ENCODE data around the gene ENTPD7.
"Not testable (repeated sequence)": the region's sequence is repeated elsewhere in the genome, so short reads cannot be mapped to it uniquely, and the experiment has no call there.

Gene ENTPD7

DNA sequence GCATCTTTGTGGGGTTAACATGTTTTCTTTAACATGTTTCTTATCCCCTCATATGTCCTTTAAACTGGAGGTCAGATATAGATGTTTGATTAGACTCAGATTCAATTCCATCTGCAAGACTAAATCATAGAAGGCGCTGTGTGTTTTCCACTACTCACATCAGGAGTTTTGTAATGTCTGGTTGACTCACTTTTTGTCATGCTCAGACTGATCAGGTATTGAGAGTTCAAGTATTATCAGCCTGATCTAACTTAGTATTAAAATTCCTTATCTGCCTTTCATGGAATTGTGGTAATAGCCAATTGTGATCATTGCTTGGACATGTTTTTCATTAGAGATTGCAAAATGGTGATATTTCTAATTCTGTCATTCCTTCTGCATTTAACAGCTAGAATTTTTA, 30.2 kb downstream of the ENTPD7 start:
- DNase-seq (ENCODE audit: low read depth), result no peak

DNA sequence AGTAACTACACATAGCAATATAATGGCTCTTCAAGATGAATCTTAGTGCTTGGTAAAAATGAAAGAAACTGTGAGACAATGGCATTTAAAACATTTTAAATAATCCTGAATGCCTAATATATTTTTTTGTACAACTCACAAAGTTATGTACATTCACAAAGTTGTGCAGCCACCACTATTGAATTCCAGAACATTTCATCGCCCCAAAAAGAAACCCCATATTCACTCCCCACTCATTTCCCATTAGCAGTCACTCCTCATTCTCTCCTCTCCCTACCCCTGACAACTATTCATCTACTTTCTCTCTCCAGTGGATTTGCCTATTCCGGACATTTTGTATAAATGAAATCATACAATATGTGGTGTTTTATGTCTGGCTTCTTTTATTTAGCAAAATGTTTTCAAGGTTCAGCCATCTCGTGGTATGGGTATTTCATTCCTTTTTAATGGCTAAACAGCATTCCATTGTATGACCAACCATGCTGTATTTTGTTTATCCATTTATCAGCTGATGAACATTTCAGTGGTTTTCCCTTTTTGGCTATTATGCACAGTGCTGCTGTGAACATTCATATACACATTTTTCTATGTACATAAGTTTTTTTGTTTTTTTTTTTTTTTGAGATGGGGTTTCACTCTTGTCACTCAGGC, 34.7 kb downstream of the ENTPD7 start:
- DNase-seq (ENCODE audit: low read depth), result no peak

DNA sequence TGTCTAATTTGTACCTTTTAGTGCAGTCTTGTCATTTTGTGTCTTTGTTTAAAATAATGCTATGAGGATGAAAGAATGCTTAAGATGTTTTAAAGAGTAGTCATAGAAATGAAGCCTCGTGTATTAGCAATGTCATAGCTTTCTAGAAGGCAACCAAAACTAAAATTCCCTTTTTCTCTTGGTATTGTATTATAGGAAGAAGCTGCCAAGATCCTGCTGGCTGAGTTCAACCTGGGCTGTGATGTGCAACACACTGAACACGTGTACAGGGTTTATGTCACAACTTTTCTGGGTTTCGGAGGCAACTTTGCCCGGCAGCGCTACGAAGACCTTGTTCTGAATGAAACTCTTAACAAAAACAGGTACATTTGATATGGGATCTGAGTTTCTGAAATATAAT, 36.5 kb downstream of the ENTPD7 start:
- no peak for DNase-seq (ENCODE audit: low read depth)

DNA sequence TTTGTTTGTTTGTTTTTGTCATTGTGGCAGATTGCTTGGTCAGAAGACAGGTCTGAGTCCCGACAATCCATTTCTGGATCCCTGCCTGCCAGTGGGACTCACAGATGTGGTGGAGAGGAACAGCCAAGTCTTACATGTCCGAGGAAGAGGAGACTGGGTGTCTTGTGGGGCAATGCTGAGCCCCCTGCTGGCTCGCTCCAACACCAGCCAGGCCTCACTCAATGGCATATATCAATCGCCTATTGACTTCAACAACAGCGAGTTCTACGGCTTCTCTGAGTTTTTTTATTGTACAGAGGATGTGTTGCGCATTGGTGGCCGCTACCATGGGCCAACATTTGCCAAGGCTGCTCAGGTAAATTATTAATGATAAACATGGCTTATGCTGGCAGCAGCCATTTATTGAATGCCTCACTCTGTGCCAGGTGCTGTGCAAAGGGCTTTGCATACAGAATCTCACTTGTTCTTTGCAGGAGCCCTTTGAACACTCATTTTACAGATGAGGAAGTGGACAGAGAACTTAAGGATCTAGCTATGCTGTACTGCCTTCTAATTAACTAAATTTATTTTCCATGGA, 39.3 kb downstream of the ENTPD7 start:
- no peak for DNase-seq (ENCODE audit: low read depth)

DNA sequence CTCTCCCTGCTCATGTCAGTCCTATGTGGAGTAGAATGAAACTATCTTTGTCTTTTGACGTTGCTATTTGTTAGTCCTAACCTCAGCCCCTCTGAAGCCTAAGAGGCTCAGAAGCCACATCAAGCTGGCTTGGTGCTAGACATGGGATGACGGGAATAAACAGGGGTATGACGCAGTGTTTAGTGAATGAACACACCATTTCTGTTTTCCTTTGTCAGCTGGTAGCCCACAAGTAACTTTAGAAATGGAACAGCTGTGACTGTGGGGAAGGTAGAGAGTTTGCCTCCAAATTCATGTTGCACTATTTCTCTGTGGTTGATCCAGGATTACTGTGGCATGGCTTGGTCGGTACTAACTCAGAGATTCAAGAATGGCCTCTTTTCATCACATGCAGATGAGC, 41.3 kb downstream of the ENTPD7 start:
- DNase-seq (ENCODE audit: low read depth), result no peak

DNA sequence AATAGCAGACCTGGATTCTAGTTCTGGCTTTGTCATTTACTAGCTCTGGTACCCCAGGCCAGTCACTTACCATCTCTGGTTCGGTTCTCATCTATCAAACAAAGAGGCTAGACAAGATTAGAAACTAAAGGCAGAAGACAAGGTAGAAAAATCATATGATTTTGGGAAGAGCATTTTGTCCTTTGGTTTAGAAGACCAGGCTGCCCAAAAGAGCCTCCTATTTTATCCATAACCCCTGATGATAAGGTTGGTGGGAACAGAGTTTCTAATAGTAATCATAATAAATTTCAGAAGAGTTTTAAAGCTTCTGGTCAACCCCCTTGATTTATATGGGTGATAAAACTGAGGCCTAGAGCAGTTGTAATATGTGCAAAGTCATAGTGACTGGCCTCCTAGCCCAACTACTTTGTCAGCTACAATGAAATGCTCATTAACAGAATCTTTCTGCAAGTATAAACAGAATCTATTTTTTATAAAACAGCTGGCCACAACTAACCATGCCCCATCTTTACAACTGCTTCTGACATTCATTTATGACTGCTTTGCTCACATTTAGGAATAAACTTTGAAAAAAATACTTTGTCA, 49.2 kb downstream of the ENTPD7 start:
- DNase-seq (ENCODE audit: low read depth), result no peak

DNA sequence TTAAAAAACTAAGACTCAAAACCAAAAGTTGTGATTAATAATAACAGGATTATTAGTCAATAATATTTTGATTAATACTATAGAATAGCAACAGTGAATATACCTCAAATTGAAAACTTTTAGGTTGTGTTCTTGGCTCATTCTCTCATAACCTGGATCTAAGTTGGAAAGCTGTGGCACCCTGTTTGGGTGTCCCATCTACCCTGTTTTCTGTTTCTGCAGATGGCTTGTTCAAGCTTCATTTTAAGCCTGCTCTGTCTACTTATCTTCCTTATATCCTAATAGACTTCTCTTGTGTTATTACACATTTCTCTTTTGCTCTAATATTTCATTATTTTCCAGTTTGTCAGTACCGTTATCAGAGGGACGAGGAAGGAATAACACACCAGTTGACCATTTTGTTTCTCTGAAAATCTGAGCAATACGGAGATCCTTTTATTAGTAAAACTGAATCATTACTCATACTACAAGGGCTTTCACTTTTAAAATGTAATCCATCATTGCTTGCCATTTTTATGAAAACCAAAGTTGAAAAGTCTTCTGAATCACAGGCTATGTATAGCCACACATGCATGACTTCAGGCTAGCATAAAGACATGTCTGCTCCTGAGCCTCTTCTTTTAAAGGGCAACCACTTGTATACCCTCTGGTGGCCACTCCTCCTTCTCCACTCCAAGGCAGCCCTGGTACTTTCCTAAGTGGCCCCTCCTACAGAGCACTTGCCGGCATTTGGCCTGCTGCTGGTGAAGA, 50.3 kb downstream of the ENTPD7 start:
- DNase-seq (ENCODE audit: low read depth), result no peak

DNA sequence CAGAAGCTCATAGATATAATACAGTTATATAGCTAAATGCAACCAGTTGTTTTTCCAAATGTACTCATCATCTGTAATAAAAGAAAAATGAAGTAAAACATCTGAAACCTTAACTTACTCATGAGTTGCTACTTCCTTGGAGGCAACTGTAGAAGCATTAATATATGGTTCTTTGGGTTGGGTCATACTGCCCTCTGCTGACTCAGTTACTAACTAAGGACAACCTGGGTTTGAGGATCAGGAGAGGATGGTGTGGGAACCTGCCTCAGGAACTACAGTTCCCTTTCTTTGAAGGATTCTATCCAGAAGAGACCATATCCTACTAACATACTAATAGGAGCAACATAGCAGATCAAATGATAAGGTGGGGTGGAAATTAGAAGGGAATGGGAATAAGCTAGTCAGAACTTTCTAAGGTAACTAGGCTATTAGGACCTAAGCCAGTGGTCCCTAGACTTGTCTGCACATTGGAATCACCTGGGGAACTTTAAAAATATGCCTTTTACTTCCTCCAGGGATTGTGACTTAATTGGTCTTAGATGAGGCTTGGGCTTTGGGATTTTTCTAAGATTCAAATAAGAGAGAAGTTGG, 51.9 kb downstream of the ENTPD7 start:
- DNase-seq (ENCODE audit: low read depth), result peak; percentile 5

DNA sequence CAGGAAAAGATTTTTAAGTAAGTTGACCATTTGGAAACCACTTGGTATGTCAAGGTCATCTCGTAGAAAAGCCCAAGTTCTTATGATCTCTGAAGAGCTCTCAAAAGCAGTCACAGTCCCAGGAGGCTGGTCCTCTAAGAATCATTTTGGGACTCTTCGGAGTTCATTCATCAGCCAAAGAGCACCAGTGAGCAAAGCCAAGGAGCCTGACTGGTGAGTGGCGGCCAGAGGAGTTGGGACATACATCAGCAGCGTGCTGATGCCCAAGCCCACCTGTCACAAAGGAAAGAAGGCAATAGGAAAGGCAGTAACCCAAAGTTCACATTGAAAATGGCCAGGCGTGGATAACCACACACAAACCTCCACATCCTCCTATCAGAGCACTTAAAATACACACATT, 55.1 kb downstream of the ENTPD7 start:
- no peak for DNase-seq (ENCODE audit: low read depth)

DNA sequence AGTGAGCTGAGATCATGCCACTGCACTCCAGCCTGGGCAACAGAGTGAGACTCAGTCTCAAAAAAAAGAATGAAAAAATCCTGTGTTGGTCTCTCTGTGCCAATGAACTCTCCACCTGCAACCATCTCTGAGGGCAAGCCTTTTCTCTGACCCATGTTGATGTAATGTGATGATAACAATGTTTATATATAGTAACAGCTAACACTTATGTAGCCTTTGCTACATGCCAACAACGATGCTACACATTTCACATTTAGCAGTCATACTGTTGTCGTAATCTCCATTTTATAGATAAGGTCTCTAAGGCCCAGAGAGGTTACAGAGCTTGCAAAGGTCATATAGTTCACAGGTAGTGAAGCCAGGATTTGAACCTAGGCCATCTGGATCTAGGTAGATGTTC, 61.1 kb downstream of the ENTPD7 start:
- no peak for DNase-seq (ENCODE audit: low read depth)

DNA sequence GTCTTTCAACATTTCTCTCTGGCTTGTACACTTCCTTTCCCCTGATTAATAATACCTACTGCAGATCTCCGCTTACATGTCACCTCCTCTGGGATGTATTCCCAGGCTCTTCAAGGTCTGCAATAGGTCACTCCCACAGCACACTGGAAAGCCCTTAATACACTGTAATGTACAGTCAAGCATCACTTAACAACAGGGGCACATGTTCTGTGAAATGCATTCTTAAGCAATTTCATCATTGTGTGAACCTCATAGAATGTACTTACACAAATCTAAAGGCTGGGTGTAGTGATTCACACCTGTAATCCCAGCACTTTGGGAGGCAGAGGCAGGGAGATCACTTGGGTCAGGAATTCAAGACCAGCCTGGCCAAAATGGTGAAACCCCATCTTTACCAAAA, 70.7 kb downstream of the ENTPD7 start:
- no peak for DNase-seq (ENCODE audit: low read depth)

DNA sequence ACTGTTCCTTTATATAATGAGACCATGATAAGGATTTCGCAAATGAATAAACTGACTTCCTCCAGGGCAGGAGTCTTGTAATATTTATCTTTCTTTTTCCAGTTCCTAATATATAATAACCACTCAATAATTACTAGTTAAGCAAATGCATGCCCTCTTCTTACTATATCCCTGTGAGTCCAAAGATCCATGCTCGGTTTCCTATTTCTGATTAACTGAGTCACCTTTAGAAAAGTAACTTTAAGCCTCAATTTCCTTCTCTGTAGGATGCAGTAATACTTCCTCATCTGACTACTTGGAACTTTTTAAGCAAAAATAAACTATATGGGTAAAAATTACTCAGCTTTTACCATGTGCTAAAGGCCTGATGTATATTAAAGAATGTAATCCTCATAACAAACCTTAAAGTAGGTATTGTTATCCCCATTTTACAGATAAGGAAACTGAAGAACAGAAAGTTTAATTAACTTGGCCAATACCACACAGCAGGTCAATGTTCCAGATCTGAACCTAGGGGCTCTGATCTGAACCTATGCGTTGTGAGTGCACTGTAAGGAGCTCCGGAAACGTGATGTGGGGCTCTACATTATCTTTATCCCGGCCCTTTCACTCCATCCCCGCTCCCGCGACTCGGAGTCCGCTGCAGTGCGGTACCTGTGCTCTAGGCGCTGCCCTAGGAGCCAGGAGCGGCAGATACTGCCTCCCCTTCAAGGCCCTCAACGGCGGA, 72.2 kb downstream of the ENTPD7 start:
- DNase-seq (ENCODE audit: low read depth), result no peak

DNA sequence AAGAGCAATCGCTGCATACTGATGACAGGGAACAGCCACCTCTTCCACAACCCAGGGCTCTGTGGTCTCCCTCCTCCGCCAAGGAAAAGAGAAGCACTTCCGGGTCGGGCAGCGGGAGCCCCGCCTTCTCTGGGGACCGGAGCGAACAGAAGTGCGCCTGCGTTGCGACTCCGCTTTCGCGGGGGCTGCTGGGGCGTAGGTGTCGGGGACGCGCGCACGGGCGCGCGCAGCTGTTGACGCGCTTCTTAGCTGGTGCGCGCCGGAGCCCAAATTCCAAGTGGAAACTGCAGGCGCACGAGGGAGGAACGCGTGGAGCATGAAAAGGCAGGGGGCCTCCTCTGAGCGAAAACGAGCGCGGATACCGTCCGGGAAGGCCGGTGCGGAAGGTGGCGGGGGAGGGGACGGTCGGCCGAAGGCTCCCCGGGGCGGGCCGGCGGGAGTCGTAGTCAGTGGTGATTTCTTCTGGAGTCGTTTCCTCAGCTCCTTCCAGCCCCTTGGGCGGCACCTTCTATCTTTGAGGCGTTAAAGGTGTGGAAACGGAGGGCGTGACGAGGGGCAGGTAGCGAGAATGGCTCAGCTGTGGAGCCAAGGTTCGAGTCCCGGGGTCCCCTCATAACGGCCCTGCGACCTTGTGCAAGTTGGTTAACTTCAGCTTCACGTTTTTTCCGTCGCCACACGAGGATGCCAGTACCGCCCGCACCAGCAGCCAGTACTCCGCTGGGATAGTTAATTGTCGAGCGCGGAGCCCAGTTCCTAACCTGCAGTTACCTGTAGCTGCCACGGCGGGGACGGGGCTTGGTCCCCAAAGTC, 72.9 kb downstream of the ENTPD7 start, which contains the start of the genes COX15 and CUTC:
TSS of gene COX15 (minus strand) at position 95 of the 810 bp plus-strand sequence. CDS start at position 17, 78 bp downstream.
TSS of gene CUTC (plus strand) at position 202 of the 810 bp plus-strand sequence. CDS start at position 317, 115 bp downstream.
- peak; percentile 92 for DNase-seq (ENCODE audit: low read depth)

DNA sequence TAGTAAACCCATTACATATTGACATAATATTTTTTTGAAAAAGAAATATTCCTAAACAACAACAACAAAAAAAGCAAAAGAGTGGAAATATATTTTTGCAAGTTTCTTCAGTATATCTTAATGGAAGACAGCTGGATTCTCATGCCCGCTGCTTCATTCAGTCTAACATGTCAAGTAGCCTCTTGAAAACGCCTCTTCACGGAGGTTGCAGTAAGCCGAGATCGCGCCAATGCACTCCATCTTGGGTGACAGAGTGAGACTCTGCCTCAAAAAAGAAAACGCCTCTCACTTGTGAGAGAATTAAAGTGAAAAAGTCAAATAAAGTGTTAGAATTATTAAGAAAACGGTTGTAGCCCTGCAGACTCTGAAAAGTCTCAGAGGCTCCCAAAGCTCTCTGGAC, 74.1 kb downstream of the ENTPD7 start:
- DNase-seq (ENCODE audit: low read depth), result no peak

DNA sequence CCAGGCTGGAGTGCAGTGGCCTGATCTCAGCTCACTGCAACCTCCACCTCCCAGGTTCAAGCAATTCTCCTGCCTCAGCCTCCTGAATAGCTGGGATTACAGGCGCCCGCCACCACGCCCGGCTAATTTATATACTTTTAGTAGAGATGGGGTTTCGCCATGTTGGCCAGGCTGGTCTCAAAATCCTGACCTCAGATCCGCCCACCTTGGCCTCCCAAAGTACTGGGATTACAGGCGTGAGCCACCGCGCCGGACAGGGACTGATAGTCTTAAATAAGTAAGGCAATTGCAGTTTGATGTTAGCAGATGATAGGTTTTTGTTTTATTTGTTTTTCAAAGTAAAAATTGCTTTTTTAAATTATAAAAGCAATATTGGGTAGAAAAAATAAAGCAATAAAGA, 74.8 kb downstream of the ENTPD7 start:
- not testable (repeated sequence) for DNase-seq (ENCODE audit: low read depth)

DNA sequence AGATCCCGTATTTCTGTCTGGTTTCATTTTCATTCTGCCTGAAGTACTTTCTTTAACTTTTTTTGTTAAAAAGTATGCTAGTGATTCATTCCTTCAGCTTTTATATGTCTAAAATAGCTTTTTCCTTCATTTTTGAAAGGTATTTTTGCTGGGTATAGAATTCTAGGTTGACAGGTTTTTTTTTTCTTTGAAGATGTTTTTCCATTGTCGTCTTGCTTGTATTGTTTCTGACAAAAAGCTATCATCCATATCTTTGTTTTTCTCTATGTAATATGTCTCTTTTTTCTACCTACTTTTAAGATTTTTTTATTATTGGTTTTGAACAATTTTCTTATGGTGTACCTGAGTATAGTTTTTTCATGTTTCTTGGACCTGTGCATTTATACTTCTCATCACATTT, 81.0 kb downstream of the ENTPD7 start:
- DNase-seq (ENCODE audit: low read depth), result no peak

DNA sequence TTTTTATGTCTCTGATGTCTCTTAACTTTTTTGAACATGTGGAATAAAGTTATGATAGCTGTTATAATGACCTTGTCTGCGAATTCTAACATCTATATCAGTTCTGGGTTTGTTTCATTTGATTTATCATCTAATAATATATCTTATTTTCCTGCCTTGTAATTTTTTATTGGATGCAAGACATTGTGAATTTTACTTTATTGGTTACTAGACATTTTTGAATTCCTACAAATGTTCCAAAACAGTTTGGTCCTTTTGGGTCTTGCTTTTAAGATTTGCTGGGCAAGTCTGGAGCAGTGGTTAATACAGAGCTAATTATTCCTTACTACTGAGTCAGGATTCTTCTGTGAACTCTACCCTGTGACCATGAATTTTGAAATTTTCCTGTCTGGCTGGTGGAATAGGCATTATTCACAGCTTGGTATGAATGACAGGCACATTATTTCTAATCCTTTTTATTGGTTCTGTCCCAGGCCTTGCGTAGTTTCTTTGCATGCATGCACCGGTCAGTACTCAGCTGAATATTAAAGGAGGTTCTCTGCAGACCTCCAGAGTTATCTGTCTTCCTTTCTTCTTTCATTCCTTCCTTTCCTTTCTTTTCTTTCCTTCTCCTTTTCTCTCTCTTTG, 81.7 kb downstream of the ENTPD7 start:
- DNase-seq (ENCODE audit: low read depth), result no peak

DNA sequence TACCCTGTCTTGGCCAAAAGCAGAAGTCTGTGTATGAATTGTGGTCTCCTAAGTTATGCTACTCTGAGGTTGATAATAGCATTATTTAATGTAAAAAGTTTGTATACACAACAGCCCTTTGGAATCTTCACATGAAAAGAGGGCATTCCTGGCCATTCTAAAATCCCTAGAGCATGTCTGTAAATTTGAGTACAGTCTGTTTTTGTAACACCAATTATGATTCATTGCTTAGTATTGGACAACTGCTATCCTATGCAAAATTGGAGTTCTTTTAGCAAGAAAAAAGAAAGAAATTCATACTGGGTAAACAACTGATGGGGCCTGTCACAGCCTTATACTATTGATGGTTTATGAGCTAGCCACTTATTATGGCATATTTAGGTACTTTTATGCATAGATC, 82.9 kb downstream of the ENTPD7 start:
- no peak for DNase-seq (ENCODE audit: low read depth)

DNA sequence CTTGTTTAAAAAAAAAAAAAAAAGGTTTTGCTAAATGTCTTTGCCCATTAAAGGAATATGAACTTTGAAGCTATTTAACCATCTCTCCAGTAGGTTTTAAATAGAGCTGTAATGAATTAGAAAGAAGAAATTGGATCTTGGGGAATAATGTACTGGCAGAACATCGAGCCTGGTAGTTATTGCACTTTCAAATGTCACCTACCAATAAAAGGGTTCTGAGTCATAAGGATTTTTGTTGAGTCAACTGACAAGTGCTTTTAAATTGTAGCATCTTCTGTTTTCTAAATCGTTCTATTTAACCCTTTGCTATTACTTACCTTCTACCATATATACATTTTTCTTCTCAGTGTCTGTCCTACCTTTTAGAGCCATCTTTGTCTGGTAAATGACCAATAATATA, 83.4 kb downstream of the ENTPD7 start:
- no peak for DNase-seq (ENCODE audit: low read depth)

DNA sequence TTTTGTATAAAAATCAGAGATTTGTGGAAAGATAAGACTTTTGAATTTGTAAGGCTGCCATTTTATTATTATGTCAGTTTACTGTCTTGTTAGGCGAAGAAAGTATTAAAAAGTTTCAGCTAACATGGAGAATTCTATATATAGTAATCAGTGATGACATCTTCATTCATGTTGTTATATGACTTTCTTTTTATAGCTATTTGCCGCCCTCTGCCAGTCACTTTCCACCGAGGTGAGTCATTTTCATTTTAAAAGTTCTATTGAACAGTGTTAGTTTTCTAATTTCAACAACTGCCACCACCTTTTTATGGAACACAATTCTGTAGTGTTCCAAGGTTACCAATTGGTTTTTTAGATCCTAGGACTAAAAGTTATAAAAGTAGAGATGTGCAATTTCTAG, 84.5 kb downstream of the ENTPD7 start:
- no peak for DNase-seq (ENCODE audit: low read depth)
